NCI-H2107 treated with DMSO at 0.1 percent for 48 hours (cell line): ENCODE results near the gene PDCD6IP.
A peak's percentile ranks its signal among the peaks of the same experiment; 100 is the strongest.
"Not testable (repeated sequence)": the region's sequence is repeated elsewhere in the genome, so short reads cannot be mapped to it uniquely, and the experiment has no call there.

Source experiments
- DNase-seq: peaks from one replicate; lab custom pipeline; 2025; ENCODE audit not compliant: unreplicated experiment; lab: John Stamatoyannopoulos, UW

The PDCD6IP gene

DNA sequence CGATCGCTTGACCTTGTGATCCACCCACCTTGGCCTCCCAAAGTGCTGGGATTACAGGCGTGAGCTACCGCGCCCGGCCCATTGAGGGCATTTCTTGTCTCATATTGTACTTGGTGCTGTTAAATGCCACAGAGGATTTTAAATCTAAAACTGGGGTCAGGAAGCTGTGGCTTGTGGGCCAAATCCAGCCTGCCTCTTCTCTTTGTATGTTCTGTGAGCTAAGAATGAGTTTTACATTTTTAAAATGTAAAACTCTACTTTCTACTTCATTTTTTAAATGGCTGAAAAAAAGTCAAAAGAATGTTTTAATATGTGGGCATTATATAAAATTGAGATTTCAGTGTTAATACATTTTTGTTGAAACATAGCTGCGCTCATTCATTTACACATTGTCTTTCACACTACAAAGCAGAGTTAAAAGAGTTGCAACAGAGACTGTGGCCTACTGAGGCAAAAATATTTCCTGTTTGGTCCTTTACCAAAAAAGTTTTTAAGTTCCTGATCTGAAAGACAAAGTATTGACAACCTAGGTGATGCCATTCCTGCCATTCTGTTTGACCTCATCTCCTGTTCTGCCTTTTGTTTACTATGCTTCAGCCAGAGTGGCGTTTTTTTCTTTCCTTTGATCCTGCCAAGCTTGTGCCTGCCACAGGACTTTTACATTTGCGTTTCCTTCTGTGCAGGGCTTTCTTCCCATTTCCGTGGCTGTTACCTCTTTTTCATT, 50.4 kb downstream of the PDCD6IP start:
- no peak for DNase-seq

DNA sequence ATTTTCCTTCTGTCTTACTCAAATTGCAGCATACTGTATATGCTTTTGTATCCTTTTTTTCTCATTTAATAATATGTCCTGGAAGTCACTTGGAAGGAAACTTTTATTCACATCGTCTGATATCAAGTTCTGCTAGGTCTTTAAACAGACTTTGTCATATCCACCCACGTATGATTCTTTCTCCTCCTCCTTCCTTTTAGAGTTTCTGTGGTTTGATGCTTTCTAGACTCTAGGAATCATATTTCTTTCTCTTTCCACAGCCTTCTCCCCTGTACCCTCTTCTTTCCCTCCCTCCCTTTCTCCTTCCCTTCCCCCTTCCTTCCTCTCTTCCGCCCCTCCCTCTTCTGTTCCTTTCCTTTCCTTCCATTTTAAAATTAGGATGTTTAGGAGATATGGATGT, 52.2 kb downstream of the PDCD6IP start:
- DNase-seq, result not testable (repeated sequence)

DNA sequence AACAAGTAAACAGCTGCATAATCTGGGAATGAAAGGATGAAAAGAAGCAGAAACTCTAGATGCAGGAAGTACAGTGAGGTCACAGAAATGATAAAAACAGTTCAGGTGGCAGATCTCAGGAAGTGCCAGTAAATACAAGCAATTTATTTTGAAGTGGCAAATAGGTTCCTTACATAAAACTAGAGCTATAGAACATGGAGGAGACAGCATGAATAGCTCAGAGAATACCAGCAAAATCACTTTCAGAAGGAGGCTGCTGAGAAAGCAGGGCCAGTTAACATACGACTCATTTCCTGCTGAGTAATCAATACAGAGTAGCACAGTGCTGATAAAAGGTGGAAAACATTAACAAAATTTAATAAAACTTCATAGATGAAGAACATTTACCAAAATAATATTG, 57.0 kb downstream of the PDCD6IP start:
- not testable (repeated sequence) for DNase-seq

DNA sequence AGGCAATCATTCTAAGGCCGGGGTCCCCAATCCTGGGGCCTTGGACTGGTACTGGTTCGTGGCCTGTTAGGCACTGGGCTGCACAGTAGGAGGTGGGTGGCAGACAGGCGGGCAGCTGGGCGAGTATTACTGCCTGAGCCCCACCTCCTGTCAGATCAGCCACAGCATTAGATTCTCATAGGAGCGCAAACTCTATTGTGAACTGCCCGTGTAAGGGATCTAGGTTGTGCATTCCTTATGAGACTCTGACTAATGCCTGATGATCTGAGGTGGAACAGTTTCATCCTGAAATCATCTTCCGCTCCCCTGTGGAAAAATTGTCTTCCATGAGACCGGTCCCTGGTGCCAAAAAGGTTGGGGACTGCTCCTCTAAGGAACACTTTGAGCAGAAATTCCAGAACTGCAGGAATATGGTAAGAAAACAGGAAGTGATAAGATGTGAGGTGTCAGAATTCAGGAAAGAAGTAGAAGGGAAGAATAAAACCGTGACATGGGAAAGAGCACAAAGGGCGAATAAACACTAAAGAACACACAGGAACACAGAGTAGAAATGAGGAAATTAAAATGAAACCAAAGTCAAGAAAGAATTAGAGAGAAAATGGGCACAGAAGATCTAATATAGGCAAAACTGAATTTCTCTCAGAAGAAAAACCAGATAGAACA, 57.6 kb downstream of the PDCD6IP start:
- no peak for DNase-seq

DNA sequence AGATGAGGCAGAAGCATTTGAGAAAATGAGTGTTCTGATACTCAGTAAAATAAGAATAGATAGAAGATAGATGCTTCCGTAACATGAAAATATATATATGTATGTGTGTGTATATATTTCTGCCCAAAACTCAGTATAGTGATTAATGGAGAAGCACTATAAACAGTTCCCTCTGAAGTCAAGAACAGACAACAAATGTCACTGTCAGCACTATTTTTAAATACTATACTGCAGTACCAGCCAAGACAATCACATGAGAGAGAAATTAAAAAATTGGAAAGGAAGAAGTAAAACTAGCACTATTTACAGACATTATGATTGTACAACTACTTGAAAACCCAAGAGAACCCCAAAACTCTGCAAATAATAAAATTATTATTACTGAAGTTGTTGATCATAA, 59.3 kb downstream of the PDCD6IP start:
- not testable (repeated sequence) for DNase-seq

DNA sequence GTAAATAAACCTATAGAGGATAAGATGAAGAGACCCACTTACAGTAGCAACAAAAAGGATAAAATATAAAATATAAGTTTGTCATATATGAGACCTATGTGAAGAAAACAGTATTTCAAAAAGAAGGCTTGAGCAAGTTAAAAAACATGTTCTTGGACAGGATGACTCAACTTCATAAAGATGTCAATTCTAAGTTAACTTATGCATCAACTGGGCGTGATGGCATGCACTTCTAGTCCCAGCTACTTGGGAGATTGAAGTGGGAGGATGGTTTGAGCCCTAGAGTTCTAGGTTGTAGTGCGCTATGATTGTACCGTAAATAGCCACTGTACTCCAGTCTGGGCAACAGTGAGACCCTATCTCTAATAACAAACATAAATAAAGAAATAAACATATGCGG, 59.7 kb downstream of the PDCD6IP start:
- DNase-seq, result no peak

DNA sequence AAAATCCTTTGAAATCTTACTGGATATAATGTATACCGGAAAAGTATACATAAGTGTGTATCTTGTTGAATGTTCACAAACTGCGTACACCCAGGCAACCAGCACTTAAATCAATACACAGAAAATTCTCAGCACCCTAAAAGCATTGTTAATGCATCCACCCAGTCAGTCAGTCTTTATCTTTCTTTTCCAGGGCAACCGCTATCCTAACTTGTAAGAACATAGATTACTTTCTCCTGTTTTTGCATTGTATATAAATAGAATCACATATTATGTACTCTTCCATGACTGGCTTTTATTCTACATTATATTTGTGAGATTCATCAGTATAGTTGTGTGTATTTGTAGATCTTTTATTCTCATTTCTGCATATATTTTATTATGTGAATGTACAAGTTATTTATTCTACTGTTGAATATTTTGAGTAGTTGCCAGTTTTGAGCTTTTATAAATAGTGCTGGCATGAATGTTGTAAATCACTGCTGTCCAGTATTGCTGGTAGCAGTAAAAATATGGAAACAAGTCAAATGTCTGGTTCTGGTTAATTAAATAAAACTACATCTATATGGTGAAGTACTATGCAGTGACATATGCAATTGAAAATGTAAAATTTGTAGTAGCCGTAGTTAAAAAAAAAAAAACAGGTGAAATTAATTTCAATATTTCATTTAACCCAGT, 62.1 kb downstream of the PDCD6IP start:
- no peak for DNase-seq

DNA sequence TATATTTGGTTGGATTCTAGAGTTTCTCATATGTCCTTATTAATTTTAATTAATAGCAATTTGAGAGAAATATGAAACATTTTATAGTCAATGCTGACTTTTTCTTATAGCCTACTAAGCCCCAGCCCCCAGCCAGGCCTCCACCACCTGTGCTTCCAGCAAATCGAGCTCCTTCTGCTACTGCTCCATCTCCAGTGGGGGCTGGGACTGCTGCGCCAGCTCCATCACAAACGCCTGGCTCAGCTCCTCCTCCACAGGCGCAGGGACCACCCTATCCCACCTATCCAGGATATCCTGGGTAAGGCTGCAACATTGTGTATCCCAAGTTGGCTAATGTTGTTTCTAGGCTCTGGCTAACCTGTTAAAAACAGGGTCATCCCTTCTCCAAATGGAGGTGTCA, 66.7 kb downstream of the PDCD6IP start:
- DNase-seq, result no peak

DNA sequence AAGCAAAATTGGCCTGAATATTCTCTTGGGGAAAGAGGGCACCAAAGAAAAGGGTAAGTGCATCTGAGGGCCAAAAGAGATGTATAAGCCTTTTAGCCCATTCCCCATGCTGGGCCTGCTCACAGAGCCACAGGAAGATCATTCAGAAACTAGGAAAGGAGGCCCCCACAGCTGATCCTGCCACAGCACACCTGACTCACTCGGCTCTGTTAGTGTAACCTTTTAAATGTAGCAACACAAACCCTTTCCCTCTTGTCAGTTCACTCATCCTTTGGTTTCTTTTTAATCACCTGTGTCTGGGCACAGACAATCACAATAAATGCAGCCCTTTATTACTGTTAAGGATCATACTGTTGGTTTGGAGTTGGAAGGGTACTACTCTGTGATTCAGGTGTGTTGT, 69.9 kb downstream of the PDCD6IP start:
- no peak for DNase-seq

DNA sequence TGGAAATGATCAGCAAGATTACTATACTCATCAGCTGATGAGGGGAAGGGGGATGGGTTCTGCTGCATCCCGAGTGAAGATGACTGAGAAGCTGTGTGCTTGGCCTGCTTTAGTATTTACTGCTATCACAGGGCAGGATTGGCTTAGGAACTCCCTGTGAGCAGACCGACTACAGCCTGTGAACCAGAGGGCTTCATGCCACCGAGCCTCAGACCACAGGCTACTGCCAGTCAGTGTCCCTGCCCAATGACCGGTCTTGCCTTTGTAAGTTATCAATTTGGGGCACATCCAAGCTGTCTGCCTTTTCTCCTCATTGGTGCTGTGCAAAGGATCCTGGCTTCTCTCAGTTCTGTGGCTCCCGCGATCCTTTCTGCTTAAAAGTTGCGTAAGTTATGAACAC, 71.5 kb downstream of the PDCD6IP start:
- DNase-seq, result no peak

DNA sequence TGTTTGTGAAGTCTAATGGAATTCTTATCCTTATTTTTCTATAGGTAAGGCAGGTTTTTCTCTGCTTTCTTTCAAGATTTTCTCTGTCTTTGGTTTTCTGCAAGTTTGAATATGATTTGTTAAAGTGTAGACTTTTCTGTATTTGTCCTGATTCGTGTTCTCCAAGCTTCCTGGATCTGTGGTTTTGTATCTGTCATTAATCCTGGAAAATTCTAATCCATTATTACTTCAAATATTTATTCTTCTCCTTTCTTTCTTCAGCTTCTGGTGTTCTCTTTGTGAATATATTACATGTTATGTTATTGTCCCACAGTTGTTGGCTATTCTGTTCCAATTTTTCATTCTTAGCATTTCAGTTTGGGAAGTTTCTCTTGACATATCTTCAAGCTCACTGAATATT, 76.4 kb downstream of the PDCD6IP start:
- DNase-seq, result no peak

DNA sequence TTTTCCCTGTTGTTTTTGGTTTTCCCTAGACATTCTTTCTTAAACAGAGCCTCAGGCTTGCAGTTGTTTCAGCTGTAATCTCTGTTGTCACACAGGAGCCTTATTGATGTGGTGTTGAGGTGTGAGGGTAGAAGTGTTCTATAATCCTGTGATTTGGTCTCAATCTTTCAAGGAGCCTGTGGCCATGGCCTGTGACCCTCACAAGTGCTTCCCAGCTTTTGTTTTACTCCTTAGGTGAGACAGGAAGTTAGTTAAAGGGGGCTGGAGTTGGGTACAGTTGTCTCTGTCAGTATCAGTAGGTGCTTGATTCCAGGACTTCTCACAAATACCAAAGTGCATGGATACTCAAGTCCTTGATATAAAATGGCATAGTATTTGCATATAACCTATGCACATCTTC, 77.2 kb downstream of the PDCD6IP start:
- DNase-seq, result no peak

DNA sequence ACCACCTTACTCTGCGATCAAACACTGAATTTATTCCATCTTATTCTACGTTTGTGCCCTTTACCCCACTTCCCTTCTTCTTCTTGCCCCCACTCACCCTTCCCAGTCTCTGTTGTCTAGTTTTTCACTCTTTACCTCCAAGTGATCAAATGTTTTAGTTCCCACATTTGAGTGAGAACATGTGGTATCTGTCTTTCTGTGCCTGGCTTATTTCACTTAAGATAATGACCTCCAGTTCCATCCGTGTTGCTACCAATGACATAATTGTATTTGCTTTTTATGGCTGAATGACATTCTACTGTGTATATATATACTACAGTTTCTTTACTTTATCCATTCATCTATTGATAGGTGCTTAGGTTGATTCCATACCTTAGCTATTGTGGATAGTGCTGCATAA, 78.8 kb downstream of the PDCD6IP start:
- DNase-seq, result no peak

DNA sequence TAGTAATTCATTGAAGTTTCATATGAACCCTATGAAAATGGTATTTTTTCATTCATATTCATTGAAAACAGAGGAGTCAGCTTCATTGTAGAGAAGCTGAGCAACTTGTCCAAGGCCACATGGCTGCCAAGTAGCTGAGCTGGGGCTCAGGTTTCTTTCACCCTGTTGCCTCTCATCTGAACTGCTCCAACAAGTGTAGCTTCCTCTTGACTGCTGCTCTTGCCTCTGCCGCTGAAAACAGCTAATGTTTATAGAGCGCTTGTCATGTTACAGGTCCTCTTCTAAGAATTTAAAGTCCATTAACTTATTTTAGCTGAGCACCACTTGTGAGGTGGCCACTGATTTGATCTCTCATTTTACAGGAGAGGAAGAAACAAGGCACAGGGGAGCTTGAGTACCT, 81.1 kb downstream of the PDCD6IP start:
- peak; percentile 40 for DNase-seq

DNA sequence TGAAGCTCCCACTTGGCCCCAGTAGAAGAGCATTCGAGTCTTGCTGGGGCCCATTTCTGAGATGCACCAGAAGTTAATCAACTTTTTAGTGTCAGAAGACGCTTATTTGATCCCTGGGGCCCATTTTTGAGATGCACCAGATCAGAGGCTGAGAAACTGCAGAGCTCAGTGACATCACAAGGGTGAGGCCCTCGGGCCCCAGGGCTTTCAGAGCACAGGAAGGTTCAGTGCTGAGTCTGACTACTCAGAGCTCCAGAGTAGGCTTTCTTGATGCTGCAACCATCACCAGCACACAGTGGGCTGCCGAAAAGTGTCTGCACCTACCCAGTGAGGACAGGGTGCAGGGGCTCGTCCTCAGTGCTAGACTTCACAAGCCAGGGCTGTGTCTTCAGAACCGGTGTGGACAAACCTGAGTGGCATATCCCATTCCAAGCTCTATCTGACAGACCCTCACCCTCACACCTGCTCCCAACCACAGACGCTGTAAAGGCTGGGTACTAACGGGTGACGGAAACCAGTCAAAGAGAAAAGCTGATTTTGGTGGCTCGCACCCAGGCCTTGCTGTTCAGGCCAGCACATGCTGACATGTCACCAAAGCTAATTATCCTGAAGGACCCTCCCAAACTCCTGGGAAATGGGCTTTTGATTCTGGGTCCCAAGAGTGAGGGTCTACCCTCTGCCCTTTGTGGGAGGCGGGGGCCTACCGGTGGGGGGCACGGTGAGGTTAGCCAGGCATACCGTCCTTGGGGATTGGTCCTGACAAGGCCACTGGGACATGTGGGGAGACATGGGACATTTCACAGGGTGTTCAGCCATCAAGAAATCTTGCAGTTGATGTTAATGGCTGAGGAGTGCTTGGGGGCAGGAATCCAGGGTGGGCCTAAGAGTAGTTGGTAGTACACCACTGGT, 83.0 kb downstream of the PDCD6IP start:
- DNase-seq, result no peak

DNA sequence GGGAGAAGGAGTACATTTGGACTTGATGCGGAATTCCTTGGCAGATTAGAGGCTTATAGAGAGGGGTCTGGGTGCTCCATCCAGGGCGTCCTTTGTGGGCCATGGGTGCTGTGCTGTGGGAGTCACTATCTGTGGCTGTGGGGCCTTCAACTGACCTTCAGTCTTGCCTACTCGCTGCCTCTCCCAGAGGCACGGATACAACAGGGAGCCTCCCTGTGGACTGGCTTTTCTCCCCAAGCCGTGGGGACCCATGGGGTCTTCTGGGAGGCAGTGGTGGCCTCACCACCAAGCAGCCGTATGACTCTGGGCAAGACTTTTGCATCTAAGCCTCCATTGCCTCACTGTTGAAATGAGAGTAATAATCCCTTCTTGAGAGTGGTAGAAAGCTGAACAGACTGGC, 83.9 kb downstream of the PDCD6IP start:
- no peak for DNase-seq

DNA sequence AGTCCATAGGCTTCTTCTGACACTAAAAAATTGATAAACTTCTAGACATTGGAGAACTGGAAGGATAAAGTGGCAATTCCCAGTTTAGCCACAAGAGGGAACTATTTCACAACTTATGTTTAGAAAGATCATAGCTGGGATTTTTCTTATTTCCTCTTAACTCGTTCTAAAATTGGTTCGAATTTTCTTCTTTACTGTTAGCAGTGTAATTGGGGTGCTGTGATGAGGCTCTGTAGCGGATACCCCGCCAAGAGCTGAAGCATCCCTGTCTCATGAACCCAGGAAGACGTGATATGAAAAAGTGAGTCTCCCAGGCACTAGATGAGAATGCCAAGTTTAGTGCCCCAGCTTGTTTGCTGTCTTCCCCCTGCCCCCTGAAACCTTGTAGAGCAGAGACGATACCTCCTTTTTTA, 85.1 kb downstream of the PDCD6IP start:
- DNase-seq, result peak; percentile 24

DNA sequence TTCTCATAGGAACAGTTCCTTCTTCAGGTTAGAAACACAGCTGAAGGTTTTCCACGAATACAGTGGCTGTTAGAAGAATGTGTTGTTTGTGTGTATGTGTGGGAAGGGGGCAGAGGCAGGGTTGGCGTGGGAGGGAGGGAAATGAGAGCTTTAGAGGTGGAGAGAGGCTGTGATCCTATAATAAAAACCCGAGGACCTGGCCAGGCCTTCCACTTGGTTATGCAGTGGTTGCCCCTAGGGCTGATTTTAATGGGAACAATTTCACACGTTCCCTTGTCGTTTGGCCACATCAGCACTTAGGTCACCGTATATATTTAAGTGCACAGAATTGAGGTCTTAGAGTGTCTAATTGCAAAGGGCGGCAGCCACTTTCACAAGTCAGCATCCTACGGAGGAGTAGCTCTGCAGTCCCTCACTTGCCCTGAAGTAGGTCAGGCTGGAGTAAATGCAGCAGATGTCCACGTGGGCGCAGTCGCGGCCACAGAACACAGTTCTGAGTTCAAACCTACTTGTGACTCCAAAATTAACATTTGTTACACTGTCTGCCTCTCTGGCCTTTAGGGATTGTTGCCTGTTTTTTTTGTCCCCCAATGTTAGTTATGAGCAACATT, 85.6 kb downstream of the PDCD6IP start:
- no peak for DNase-seq

DNA sequence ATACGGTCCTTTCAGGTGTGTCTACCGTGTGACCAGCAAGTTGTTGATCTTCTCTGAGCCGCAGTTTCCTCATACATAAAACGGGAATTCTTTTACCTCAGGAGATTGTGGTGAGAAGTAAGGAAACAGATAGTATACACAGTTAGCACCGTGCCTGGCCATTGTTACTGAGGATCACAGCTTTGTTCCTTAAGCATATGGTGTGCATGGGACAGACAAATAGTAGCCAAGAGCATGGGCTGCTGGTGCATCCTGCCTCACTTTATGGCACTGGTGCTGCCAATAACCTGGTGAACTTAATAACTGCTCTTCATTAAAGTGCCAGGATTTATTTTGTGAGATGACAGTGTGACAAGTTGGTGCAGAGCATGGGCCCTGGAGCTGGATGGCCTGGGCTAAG, 86.3 kb downstream of the PDCD6IP start:
- no peak for DNase-seq

DNA sequence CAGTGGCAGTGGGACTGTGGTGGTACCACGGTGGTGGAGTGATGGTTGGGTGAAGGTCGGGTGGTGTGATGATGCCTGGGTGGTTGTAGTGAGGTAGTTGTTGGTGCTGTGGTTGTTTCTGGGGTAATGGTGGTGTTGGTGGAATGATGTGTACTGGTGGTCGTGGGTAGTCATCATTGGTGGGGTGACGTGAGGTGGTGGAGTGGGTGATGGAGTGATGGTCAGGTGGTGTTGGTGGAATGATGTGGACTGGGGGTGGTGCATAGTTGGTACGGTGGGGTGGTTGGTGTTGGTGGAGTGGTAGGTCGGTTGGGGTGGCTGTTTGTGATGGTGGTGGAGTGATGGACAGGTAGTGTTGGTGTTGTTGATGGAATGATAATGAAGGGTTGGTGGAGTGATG, 87.1 kb downstream of the PDCD6IP start:
- DNase-seq, result no peak

DNA sequence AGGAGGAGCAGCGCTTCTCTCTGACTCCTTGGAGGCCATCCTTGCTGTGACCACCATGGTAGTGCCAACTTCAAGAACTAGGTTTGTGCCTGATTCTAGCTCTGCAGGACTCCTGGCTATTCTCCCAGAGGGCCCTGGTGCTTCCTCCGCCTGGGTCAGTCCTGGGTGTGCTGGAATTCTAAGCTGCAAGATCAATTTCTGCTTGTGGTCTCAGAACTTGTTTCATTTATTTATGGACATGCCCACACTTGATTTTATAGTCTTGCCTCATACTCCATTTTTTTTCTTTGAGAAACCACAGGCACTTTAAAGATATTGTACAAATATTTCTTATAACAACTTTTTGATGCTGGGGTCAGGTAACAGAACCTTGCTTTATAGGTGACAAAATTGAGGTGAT, 87.6 kb downstream of the PDCD6IP start:
- no peak for DNase-seq
